Upper lobe of left lung (tissue), 4 donors: ENCODE results near the gene FAM3C.

Experiments
- POLR2A ChIP-seq, 4 donors: fragments of 450-650 bp; IDR thresholded peaks; one replicate each; pipeline ENCODE4 v1.5.1; 2016 to 2017; ENCODE audit warnings: antibody characterized with exemption in 4 of 4, mild to moderate bottlenecking in 2 of 4
- TF ChIP-seq, protein P1 (sequence below), 6 experiments: fragments of 450-650 bp in 4 of 6; fragments of 200-600 bp in 2 of 6; sonication (generic) in 2 of 6; IDR thresholded peaks; one replicate each; pipeline ENCODE4 v1.5.1; 2016 to 2019; ENCODE audit warnings: antibody characterized with exemption in 6 of 6

DNA sequence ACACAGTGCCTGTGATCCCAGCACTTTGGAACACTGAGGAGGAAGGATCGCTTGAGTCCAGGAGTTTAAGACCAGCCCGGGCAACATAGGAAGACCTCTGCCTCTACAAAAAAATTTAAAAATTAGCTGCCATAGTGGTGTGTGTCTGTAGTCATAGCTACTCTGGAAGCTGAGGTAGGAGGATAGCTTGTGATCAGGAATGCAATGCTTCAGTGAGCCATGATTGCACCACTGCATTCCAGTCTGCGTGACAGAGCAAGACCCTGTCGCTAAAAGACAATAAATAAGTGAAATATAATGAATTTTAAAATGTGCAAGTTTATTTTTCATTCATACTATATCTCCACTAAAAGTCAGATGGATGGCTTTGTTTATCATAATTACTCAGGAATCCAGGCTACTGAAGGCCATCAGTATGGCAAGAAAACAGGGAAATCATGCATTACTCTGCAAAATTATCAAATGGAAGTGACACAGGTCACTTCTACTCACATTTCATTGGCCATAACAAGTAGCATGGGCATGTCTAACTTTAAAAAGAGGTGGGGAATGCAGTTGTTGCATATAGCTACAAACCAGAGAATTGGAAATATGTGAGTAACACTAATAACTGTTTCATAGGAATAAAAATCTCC, 32.9 kb upstream of the FAM3C start:
- TF ChIP-seq, protein P1, sequence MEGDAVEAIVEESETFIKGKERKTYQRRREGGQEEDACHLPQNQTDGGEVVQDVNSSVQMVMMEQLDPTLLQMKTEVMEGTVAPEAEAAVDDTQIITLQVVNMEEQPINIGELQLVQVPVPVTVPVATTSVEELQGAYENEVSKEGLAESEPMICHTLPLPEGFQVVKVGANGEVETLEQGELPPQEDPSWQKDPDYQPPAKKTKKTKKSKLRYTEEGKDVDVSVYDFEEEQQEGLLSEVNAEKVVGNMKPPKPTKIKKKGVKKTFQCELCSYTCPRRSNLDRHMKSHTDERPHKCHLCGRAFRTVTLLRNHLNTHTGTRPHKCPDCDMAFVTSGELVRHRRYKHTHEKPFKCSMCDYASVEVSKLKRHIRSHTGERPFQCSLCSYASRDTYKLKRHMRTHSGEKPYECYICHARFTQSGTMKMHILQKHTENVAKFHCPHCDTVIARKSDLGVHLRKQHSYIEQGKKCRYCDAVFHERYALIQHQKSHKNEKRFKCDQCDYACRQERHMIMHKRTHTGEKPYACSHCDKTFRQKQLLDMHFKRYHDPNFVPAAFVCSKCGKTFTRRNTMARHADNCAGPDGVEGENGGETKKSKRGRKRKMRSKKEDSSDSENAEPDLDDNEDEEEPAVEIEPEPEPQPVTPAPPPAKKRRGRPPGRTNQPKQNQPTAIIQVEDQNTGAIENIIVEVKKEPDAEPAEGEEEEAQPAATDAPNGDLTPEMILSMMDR (IDR thresholded peaks at IDR 0.05) = no peak
- no peak for TF ChIP-seq POLR2A (IDR thresholded peaks at IDR 0.05)
